ENCODE measurements around the gene SLC25A6.
A peak's percentile ranks its signal among the peaks of the same experiment; 100 is the strongest.

Gene SLC25A6

GRCh38 chrX:1387141-1387776 lies 4.7 kb downstream of the SLC25A6 start:
- Histone ChIP-seq H3K27ac (ENCODE audit: low read length, poor library complexity, severe bottlenecking) (no peak overlapping the region), H3K9ac (ENCODE audit: low read length) (peak overlapping the region; percentile 41), H3K14ac (ENCODE audit: low read length in 2 of 2) (no peak overlapping the region), H2BK120ac (ENCODE audit: low read depth, low read length) (no peak overlapping the region), H3K27me3 (ENCODE audit: control insufficient read depth in 1 of 2, insufficient read depth in 1 of 2, low read length in 2 of 2) (no peaks in the 10 kb centered on the region), H3K18ac (ENCODE audit: low read depth in 1 of 2, low read length in 2 of 2) (no peak overlapping the region), H2AK5ac (ENCODE audit: low read length, severe bottlenecking) (no peak overlapping the region), H3K9me3 (ENCODE audit: control insufficient read depth, low read length) (no peaks in the 10 kb centered on the region), H3K23ac (ENCODE audit: low read length in 2 of 2) (no peak overlapping the region), H2BK12ac (ENCODE audit: low read length in 2 of 2) (no peak overlapping the region), H2AFZ (ENCODE audit: low read depth, low read length) (no peak overlapping the region), H3K36me3 (ENCODE audit: control insufficient read depth in 1 of 2, insufficient read depth in 2 of 2, low read depth in 1 of 2, low read length in 2 of 2) (peaks cover 67 to 77% of the 10 kb centered on the region in 2 experiments), H3K4me3 (ENCODE audit: insufficient read depth in 1 of 2, low read depth in 1 of 2, low read length in 2 of 2) (no peak overlapping the region), H3K4ac (ENCODE audit: low read depth in 1 of 2, low read length in 2 of 2) (no peak overlapping the region), H2BK15ac (ENCODE audit: low read depth, poor library complexity, severe bottlenecking) (no peak overlapping the region), H3K79me1 (replicated peaks; ENCODE audit: low read length, poor library complexity, severe bottlenecking) (peaks cover 4% of the 10 kb centered on the region), H2BK5ac (ENCODE audit: low read depth, low read length, poor library complexity, severe bottlenecking) (no peak overlapping the region), H3K4me1 (ENCODE audit: control insufficient read depth, insufficient read depth, low read depth, low read length) (peaks cover 21% of the 10 kb centered on the region), H3K4me2 (ENCODE audit: low read length, poor library complexity, severe bottlenecking) (no peak overlapping the region), H4K8ac (ENCODE audit: low read length) (no peak overlapping the region), H4K91ac (ENCODE audit: low read length) (peak overlapping the region; percentile 31)
- no peak for DNase-seq
- 94% methylated on average over 38 of the region's 43 CpGs for WGBS

- H3K9ac ChIP-seq (ENCODE audit: low read length), result no peak overlapping the region
- H2BK15ac ChIP-seq (ENCODE audit: low read depth, poor library complexity, severe bottlenecking), result no peak overlapping the region
- no peak overlapping the region for H3K23ac ChIP-seq (ENCODE audit: low read length in 2 of 2)
- no peak overlapping the region for H3K14ac ChIP-seq (ENCODE audit: low read length in 2 of 2)
- no peak overlapping the region for H3K18ac ChIP-seq (ENCODE audit: low read depth in 1 of 2, low read length in 2 of 2)
- peaks cover 23% of the 10 kb centered on the region for H3K4me1 ChIP-seq (ENCODE audit: control insufficient read depth, insufficient read depth, low read depth, low read length)
- no peak overlapping the region for H2BK12ac ChIP-seq (ENCODE audit: low read length in 2 of 2)
- H3K4me2 ChIP-seq (ENCODE audit: low read length, poor library complexity, severe bottlenecking), result no peak overlapping the region
- no peak overlapping the region for H3K4me3 ChIP-seq (ENCODE audit: insufficient read depth in 1 of 2, low read depth in 1 of 2, low read length in 2 of 2)
- H4K8ac ChIP-seq (ENCODE audit: low read length), result no peak overlapping the region
- H3K79me1 ChIP-seq (replicated peaks; ENCODE audit: low read length, poor library complexity, severe bottlenecking), result peaks cover 2% of the 10 kb centered on the region
- H3K36me3 ChIP-seq (ENCODE audit: control insufficient read depth in 1 of 2, insufficient read depth in 2 of 2, low read depth in 1 of 2, low read length in 2 of 2), result peaks cover 67 to 77% of the 10 kb centered on the region in 2 experiments
- H2AK5ac ChIP-seq (ENCODE audit: low read length, severe bottlenecking), result no peak overlapping the region
- no peak overlapping the region for H2BK120ac ChIP-seq (ENCODE audit: low read depth, low read length)
- no peak overlapping the region for H4K91ac ChIP-seq (ENCODE audit: low read length)
- H3K27me3 ChIP-seq (ENCODE audit: control insufficient read depth in 1 of 2, insufficient read depth in 1 of 2, low read length in 2 of 2), result no peaks in the 10 kb centered on the region
- H2BK5ac ChIP-seq (ENCODE audit: low read depth, low read length, poor library complexity, severe bottlenecking), result no peak overlapping the region
- no peak overlapping the region for H3K27ac ChIP-seq (ENCODE audit: low read length, poor library complexity, severe bottlenecking)
- H3K4ac ChIP-seq (ENCODE audit: low read depth in 1 of 2, low read length in 2 of 2), result no peak overlapping the region
- H2AFZ ChIP-seq (ENCODE audit: low read depth, low read length), result no peak overlapping the region
- DNase-seq, result no peak
- no peaks in the 10 kb centered on the region for H3K9me3 ChIP-seq (ENCODE audit: control insufficient read depth, low read length)
- 97% methylated on average over 41 of the region's 41 CpGs for WGBS
Observed at GRCh38 chrX:1386338-1387127, 5.4 kb downstream of the SLC25A6 start.

DNA sequence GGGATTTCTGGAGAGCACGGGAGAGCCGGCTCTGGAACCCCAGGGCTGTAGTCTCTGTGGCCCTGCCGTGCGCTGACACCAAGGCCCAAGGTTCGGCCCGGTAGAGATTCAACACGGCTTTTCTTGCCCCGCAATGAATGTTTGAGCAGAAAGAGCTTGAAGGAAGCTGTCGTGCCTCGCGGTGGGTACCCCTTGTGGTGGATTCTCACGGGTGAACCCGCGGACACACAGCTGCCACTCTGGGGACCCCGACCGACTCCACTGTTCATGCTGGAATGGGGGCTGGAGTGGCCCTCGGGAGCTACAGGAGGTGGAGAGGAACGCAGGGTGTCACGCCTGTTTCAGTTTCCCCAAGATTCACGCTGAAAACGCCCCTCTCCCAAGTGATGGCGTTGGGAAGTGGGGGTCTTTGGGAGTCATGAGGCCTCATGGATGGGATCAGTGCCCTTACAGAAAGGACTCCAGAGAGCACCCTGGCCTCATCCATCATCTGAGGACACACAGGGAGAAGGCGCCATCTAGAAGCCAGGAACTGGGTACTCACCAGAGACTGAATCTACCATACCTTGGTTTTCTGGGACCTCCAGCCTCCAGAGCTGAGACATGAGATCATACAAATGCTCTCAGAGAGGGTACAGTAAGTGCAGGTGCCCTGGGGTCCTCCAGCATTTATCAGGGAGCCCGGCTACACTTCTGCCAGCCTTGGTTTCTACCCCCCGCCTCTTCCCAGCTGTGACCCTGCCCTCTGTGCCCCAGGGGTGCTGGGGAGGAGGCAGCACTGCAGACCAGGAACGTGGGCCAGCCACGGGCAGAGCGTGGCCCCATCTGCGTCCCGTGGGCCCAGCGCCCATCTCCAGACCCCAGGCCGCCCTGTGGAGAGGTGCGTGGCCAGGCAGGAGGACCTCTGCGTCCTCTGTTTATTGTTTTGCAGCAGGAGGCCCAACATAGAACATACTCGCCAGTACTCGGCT lies 6.4 kb downstream of the SLC25A6 start:
- Histone ChIP-seq H3K36me3 (ENCODE audit: control insufficient read depth in 1 of 2, insufficient read depth in 2 of 2, low read depth in 1 of 2, low read length in 2 of 2) (peaks cover 67 to 69% of the 10 kb centered on the region in 2 experiments), H3K27me3 (ENCODE audit: control insufficient read depth in 1 of 2, insufficient read depth in 1 of 2, low read length in 2 of 2) (no peaks in the 10 kb centered on the region), H3K14ac (ENCODE audit: low read length in 2 of 2) (no peak overlapping the region), H3K9me3 (ENCODE audit: control insufficient read depth, low read length) (no peaks in the 10 kb centered on the region), H2BK5ac (ENCODE audit: low read depth, low read length, poor library complexity, severe bottlenecking) (no peak overlapping the region), H3K4me3 (ENCODE audit: insufficient read depth in 1 of 2, low read depth in 1 of 2, low read length in 2 of 2) (no peak overlapping the region), H3K18ac (ENCODE audit: low read depth in 1 of 2, low read length in 2 of 2) (no peak overlapping the region), H4K8ac (ENCODE audit: low read length) (no peak overlapping the region), H2BK120ac (ENCODE audit: low read depth, low read length) (no peak overlapping the region), H2AK5ac (ENCODE audit: low read length, severe bottlenecking) (no peak overlapping the region), H3K23ac (ENCODE audit: low read length in 2 of 2) (no peak overlapping the region), H3K9ac (ENCODE audit: low read length) (no peak overlapping the region), H3K27ac (ENCODE audit: low read length, poor library complexity, severe bottlenecking) (no peak overlapping the region), H3K4ac (ENCODE audit: low read depth in 1 of 2, low read length in 2 of 2) (no peak overlapping the region), H2AFZ (ENCODE audit: low read depth, low read length) (no peak overlapping the region), H3K79me1 (replicated peaks; ENCODE audit: low read length, poor library complexity, severe bottlenecking) (peaks cover 2% of the 10 kb centered on the region), H4K91ac (ENCODE audit: low read length) (no peak overlapping the region), H2BK15ac (ENCODE audit: low read depth, poor library complexity, severe bottlenecking) (no peak overlapping the region), H2BK12ac (ENCODE audit: low read length in 2 of 2) (no peak overlapping the region), H3K4me2 (ENCODE audit: low read length, poor library complexity, severe bottlenecking) (no peak overlapping the region), H3K4me1 (ENCODE audit: control insufficient read depth, insufficient read depth, low read depth, low read length) (peaks cover 24% of the 10 kb centered on the region)
- no peak for DNase-seq
- 97% methylated on average over 36 of the region's 36 CpGs for WGBS
